WTC11 (cell line): ENCODE results near the gene CRB2. TPM values are rescaled to one million over a fixed set of nuclear protein-coding genes. Genes with fewer than 3 reads are reported as not detected.

Source experiments
- ATAC-seq: fragments of 200-7000 bp; cut with Tn5 transposase; 2 replicates; pipeline ENCODE4 v1.10.0; 2021; ENCODE audit warnings: mild to moderate bottlenecking, moderate library complexity
- CTCF ChIA-PET: fragments of 300-600 bp; sonication (Branson Sonifier 250); formaldehyde crosslinking; loops from one replicate; lab custom pipeline; 2021; ENCODE audit warnings: antibody characterized with exemption; lab: Charles Lee
- POLR2A ChIA-PET: fragments of 350-600 bp; sonication (Branson Sonifier 250); formaldehyde crosslinking; loops from one replicate; lab custom pipeline; 2021; ENCODE audit warnings: antibody characterized with exemption; lab: Charles Lee
- DNase-seq: peaks from one replicate; pipeline ENCODE4 v3.0.0; 2021; ENCODE audit warnings: low spot score
- H3K27ac Mint-ChIP-seq: 2 replicates; pipeline ENCODE4 v1.8.0; 2021; ENCODE audit warnings: mixed read lengths
- H3K27me3 Mint-ChIP-seq: 2 replicates; pipeline ENCODE4 v1.8.0; 2021; ENCODE audit warnings: low read depth, mild to moderate bottlenecking, moderate library complexity, mixed read lengths
- H3K36me3 Mint-ChIP-seq: 2 replicates; pipeline ENCODE4 v1.8.0; 2021; ENCODE audit warnings: mixed read lengths
- H3K4me1 Mint-ChIP-seq: 2 replicates; pipeline ENCODE4 v1.8.0; 2022; ENCODE audit warnings: mixed read lengths
- H3K4me3 Mint-ChIP-seq: 2 replicates; pipeline ENCODE4 v1.8.0; 2021; ENCODE audit warnings: mild to moderate bottlenecking, moderate library complexity, mixed read lengths
- H3K9me3 Mint-ChIP-seq: 2 replicates; pipeline ENCODE4 v1.8.0; 2021; ENCODE audit warnings: mixed read lengths
- ATF3 ChIP-seq: sonication (generic); formaldehyde crosslinking; conservative IDR thresholded peaks from 2 replicates; pipeline ENCODE4 v1.8.1; 2022; ENCODE audit warnings: mild to moderate bottlenecking, missing genetic modification reagents
- ATF6 ChIP-seq: sonication (generic); formaldehyde crosslinking; IDR thresholded peaks from 2 replicates; pipeline ENCODE4 v1.8.1; 2023; ENCODE audit warnings: mild to moderate bottlenecking, missing genetic modification reagents
- E2F1 ChIP-seq: sonication (generic); formaldehyde crosslinking; IDR thresholded peaks from 2 replicates; pipeline ENCODE4 v1.8.0; 2022; ENCODE audit warnings: mild to moderate bottlenecking, missing genetic modification reagents
- E2F4 ChIP-seq: sonication (generic); formaldehyde crosslinking; IDR thresholded peaks from 2 replicates; pipeline ENCODE4 v1.8.1; 2022; ENCODE audit warnings: low read depth, mild to moderate bottlenecking, moderate library complexity, missing genetic modification reagents, borderline replicate concordance
- ERG ChIP-seq: fragments of 250-450 bp; sonication (Bioruptor Pico); IDR thresholded peaks from 2 replicates; pipeline ENCODE4 v1.8.0; 2021; ENCODE audit warnings: mild to moderate bottlenecking
- FOXP1 ChIP-seq: sonication (generic); formaldehyde crosslinking; IDR thresholded peaks from 2 replicates; pipeline ENCODE4 v1.8.0; 2022; ENCODE audit warnings: missing genetic modification reagents, mild to moderate bottlenecking, moderate library complexity, borderline replicate concordance
- MXD4 ChIP-seq: fragments of 250-450 bp; sonication (Bioruptor Pico); IDR thresholded peaks from 2 replicates; pipeline ENCODE4 v1.8.0; 2021; ENCODE audit warnings: mild to moderate bottlenecking, moderate library complexity, borderline replicate concordance
- NFE2L1 ChIP-seq: sonication (generic); formaldehyde crosslinking; IDR thresholded peaks from 2 replicates; pipeline ENCODE4 v1.8.1; 2023; ENCODE audit warnings: missing genetic modification reagents
- PRDM15 ChIP-seq: sonication (generic); formaldehyde crosslinking; IDR thresholded peaks from 2 replicates; pipeline ENCODE4 v1.8.0; 2022; ENCODE audit warnings: missing genetic modification reagents
- PRRX2 ChIP-seq: fragments of 250-450 bp; sonication (Bioruptor Pico); IDR thresholded peaks from 2 replicates; pipeline ENCODE4 v1.8.0; 2021; ENCODE audit warnings: mild to moderate bottlenecking
- USF1 ChIP-seq: sonication (generic); formaldehyde crosslinking; IDR thresholded peaks from 2 replicates; pipeline ENCODE4 v1.8.0; 2022; ENCODE audit warnings: mild to moderate bottlenecking, missing genetic modification reagents
- ZMAT4 ChIP-seq: fragments of 250-450 bp; sonication (Bioruptor Pico); IDR thresholded peaks from 2 replicates; pipeline ENCODE4 v1.9.0; 2021; ENCODE audit warnings: mild to moderate bottlenecking
- ZNF138 ChIP-seq: sonication (generic); formaldehyde crosslinking; conservative IDR thresholded peaks from 2 replicates; pipeline ENCODE4 v1.8.1; 2022; ENCODE audit warnings: mild to moderate bottlenecking, moderate library complexity, missing genetic modification reagents
- ZNF219 ChIP-seq: sonication (generic); formaldehyde crosslinking; IDR thresholded peaks from 2 replicates; pipeline ENCODE4 v1.8.0; 2023; ENCODE audit warnings: missing genetic modification reagents, mild to moderate bottlenecking, borderline replicate concordance
- ZNF671 ChIP-seq: fragments of 250-450 bp; sonication (Bioruptor Pico); IDR thresholded peaks from 2 replicates; pipeline ENCODE4 v1.8.0; 2021; ENCODE audit warnings: mild to moderate bottlenecking
- total RNA-seq: library from RNA; stranded (reverse); gene quantifications from 3 replicates; pipeline ENCODE4 v1.2.3, GENCODE V29; 2021

The CRB2 gene
- total RNA-seq, 1 experiment from 2014 or later, result 3.5 TPM

GRCh38 chr9:123318961-123319421 lies 37.0 kb upstream of the CRB2 start:
- TF ChIP-seq ZNF219 (CRISPR knock-in tag), result no peak
- TF ChIP-seq ERG (CRISPR knock-in tag), result no peak
- no peak for TF ChIP-seq ZNF671 (CRISPR knock-in tag)
- TF ChIP-seq ATF3 (CRISPR knock-in tag), result no peak
- no peak for TF ChIP-seq MXD4 (CRISPR knock-in tag)
- Mint-ChIP-seq H3K4me1 (peaks cover 13% of the 10 kb centered on the region), H3K27me3 (no peaks in the 10 kb centered on the region), H3K9me3 (peaks cover 10% of the 10 kb centered on the region), H3K36me3 (no peaks in the 10 kb centered on the region), H3K4me3 (no peak overlapping the region), H3K27ac (no peak overlapping the region)
- ChIA-PET CTCF (interaction anchor here (0.7 to 1.4 kb wide), 2 partner anchors 21 to 31 kb away, joined by 3 read pairs; no protein-coding TSS in a partner anchor), POLR2A (interaction anchor here (0.6 kb wide), 1 partner anchor 31 kb away, joined by 4 read pairs; no protein-coding TSS in a partner anchor)
- DNase-seq (no peak), ATAC-seq (no peak)

- no peaks in the 10 kb centered on the region for H3K36me3 Mint-ChIP-seq
- ChIA-PET POLR2A (no interaction called here), CTCF (interaction anchor here (0.7 to 1.4 kb wide), 5 partner anchors 13 to 80 kb away, joined by 3 read pairs; partner anchors contain the start of gene STRBP)
- H3K27ac Mint-ChIP-seq, result no peak overlapping the region; the same call in 1 of the 2 replicates
- no peak for ATAC-seq
- H3K9me3 Mint-ChIP-seq, result peaks cover 10% of the 10 kb centered on the region
- no peak overlapping the region for H3K4me3 Mint-ChIP-seq
- no peaks in the 10 kb centered on the region for H3K27me3 Mint-ChIP-seq
- H3K4me1 Mint-ChIP-seq, result peaks cover 13% of the 10 kb centered on the region
- DNase-seq, result no peak
- TF ChIP-seq FOXP1 (CRISPR knock-in tag) (no peak), E2F4 (CRISPR knock-in tag) (no peak), PRRX2 (CRISPR knock-in tag) (no peak), E2F1 (CRISPR knock-in tag) (no peak), ATF3 (CRISPR knock-in tag) (no peak), ZNF138 (CRISPR knock-in tag) (no peak)
Observed at GRCh38 chr9:123319541-123320339, 36.3 kb upstream of the CRB2 start.

GRCh38 chr9:123320814-123321213 lies 35.2 kb upstream of the CRB2 start:
- Mint-ChIP-seq H3K27ac (no peak overlapping the region; the same call in 1 of the 2 replicates), H3K4me3 (no peak overlapping the region), H3K36me3 (no peaks in the 10 kb centered on the region), H3K4me1 (peaks cover 13% of the 10 kb centered on the region), H3K27me3 (no peaks in the 10 kb centered on the region), H3K9me3 (peaks cover 10% of the 10 kb centered on the region)
- ATAC-seq (peak; percentile 50), DNase-seq (no peak)
- ChIA-PET CTCF (interaction anchor here (0.6 to 1.2 kb wide), 8 partner anchors 9 to 361 kb away, joined by 3 to 6 read pairs (median 3); partner anchors contain the start of gene STRBP), POLR2A (interaction anchor here (0.5 kb wide), 1 partner anchor 783 kb away, joined by 5 read pairs; no protein-coding TSS in a partner anchor)
- TF ChIP-seq ATF6 (CRISPR knock-in tag) (no peak), PRRX2 (CRISPR knock-in tag) (no peak), ZMAT4 (no peak), USF1 (CRISPR knock-in tag) (no peak), NFE2L1 (CRISPR knock-in tag) (no peak), PRDM15 (CRISPR knock-in tag) (no peak)
